PC-9 (cell line): ENCODE data around the gene PKN2. TPM values are rescaled to one million over a fixed set of nuclear protein-coding genes. Genes with fewer than 3 reads are reported as not detected.

Experiments used
- BruUV-seq: library from RNA; stranded (reverse); fragments of 400-500 nt; replicated peaks from 2 replicates; lab custom pipeline; 2021; lab: Mats Ljungman, UMichigan
- CTCF ChIA-PET: fragments of 300-600 bp; sonication (Branson Sonifier 250); formaldehyde crosslinking; loops from one replicate; lab custom pipeline; 2022; ENCODE audit warnings: antibody characterized with exemption; lab: Charles Lee
- POLR2A ChIA-PET: fragments of 300-600 bp; sonication (Branson Sonifier 250); formaldehyde crosslinking; loops from one replicate; lab custom pipeline; 2022; ENCODE audit warnings: antibody characterized with exemption; ENCODE audit not compliant: unreplicated experiment; lab: Charles Lee
- DNase-seq, 2 experiments: peaks; one replicate each; pipeline versions ENCODE4 v3.0.0 to v3.0.0-alpha.2; 2015 to 2022; ENCODE audit warnings: mixed read lengths in 1 of 2
- H2AFZ ChIP-seq: fragments of 200-600 bp; sonication (generic); 2 replicates; pipeline ENCODE4 v1.8.1; 2017; ENCODE audit warnings: antibody characterized with exemption
- H3F3A ChIP-seq: fragments of 200-600 bp; sonication (generic); 2 replicates; pipeline ENCODE4 v1.8.1; 2017; ENCODE audit warnings: antibody characterized with exemption, mild to moderate bottlenecking, low read depth; ENCODE audit not compliant: insufficient read depth
- H3K27ac ChIP-seq: fragments of 200-600 bp; sonication (generic); 2 replicates; pipeline ENCODE4 v1.6.1; 2016; ENCODE audit warnings: mixed run types
- H3K27me3 ChIP-seq: fragments of 200-600 bp; sonication (generic); 2 replicates; pipeline ENCODE4 v1.6.1; 2016; ENCODE audit warnings: low read depth, mixed run types; ENCODE audit not compliant: insufficient read depth
- H3K36me3 ChIP-seq: fragments of 200-600 bp; sonication (generic); 2 replicates; pipeline ENCODE4 v1.6.1; 2016; ENCODE audit warnings: low read depth, mixed run types
- H3K4me1 ChIP-seq: fragments of 200-600 bp; sonication (generic); replicated peaks from 2 replicates; pipeline ENCODE4 v1.6.1; 2016; ENCODE audit warnings: mixed run types; ENCODE audit not compliant: insufficient read depth
- H3K4me2 ChIP-seq: fragments of 200-600 bp; sonication (generic); 2 replicates; pipeline ENCODE4 v1.6.1; 2017; ENCODE audit warnings: mixed run types
- H3K4me3 ChIP-seq: fragments of 200-600 bp; sonication (generic); 2 replicates; pipeline ENCODE4 v1.6.1; 2016; ENCODE audit warnings: mixed run types
- H3K79me2 ChIP-seq: fragments of 200-600 bp; sonication (generic); 2 replicates; pipeline ENCODE4 v1.6.1; 2017; ENCODE audit warnings: low read depth, mixed run types
- H3K9me2 ChIP-seq: fragments of 200-600 bp; sonication (generic); 2 replicates; pipeline ENCODE4 v1.8.1; 2017; ENCODE audit warnings: mild to moderate bottlenecking; ENCODE audit not compliant: insufficient read depth
- H3K9me3 ChIP-seq: fragments of 200-600 bp; sonication (generic); 2 replicates; pipeline ENCODE4 v1.8.1; 2016; ENCODE audit warnings: low read depth; ENCODE audit not compliant: insufficient read depth
- H4K20me1 ChIP-seq: fragments of 200-600 bp; sonication (generic); 2 replicates; pipeline ENCODE4 v1.8.1; 2017; ENCODE audit not compliant: insufficient read depth
- CTCF ChIP-seq: fragments of 200-600 bp; sonication (generic); conservative IDR thresholded peaks from 2 replicates; pipeline ENCODE4 v1.6.1; 2017; ENCODE audit warnings: mixed run types, antibody characterized with exemption, mild to moderate bottlenecking, moderate library complexity
- EZH2 ChIP-seq: fragments of 200-600 bp; sonication (generic); IDR thresholded peaks from 2 replicates; pipeline ENCODE4 v1.8.0; 2017; ENCODE audit warnings: antibody characterized with exemption, low read depth
- intact Hi-C: fragments of 100-400 bp; cut with micrococcal nuclease; formaldehyde crosslinking; loops from one replicate; pipeline ENCODE4 v1.10.0; 2022; ENCODE audit not compliant: unreplicated experiment
- total RNA-seq: library from RNA; stranded (reverse); gene quantifications from 2 replicates; pipeline ENCODE4 v1.2.3, GENCODE V29; 2021

The PKN2 gene
- total RNA-seq, 1 experiment from 2014 or later, result 79.3 TPM

DNA sequence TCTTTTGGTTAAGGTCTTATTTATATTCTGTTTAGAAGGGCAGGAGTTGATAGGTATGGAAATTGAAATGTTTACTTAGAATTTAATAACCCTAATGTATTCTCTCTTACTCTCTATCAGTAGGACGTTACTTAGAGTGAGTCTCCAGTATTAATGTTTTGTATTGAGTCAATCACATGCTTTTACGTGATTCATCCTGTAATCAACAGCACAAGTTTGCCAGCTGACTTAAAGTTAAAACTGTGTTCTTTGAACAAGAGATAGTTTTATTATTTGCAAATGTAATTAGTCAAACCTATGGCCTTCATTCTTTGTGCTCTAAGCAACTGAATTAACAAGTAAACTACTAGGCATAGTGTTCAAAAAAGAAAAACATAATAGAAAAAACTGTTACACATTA is 57.3 kb downstream of the PKN2 start:
- no peaks in the 10 kb centered on the region for H3F3A ChIP-seq
- no peak overlapping the region for H2AFZ ChIP-seq
- no peaks in the 10 kb centered on the region for H3K27me3 ChIP-seq
- peaks cover 37% of the 10 kb centered on the region; the same call in 1 of the 2 replicates for H3K36me3 ChIP-seq
- POLR2A ChIA-PET, result no interaction called here
- H3K9me3 ChIP-seq, result no peaks in the 10 kb centered on the region
- no TSS peak for BruUV-seq
- H3K9me2 ChIP-seq, result 0 out of 2 replicates have a peak, but pooled peaks cover 3% of the 10 kb centered on the region
- H4K20me1 ChIP-seq, result peaks cover 5% of the 10 kb centered on the region; the same call in 1 of the 2 replicates
- no peaks in the 10 kb centered on the region for H3K4me1 ChIP-seq
- DNase-seq, result no peak
- no peak for TF ChIP-seq CTCF
- TF ChIP-seq EZH2, result no peak
- CTCF ChIA-PET, result no interaction called here
- no peak overlapping the region for H3K27ac ChIP-seq
- no peak overlapping the region for H3K4me3 ChIP-seq
- intact Hi-C loops, result no loop called here
- peaks cover 45% of the 10 kb centered on the region for H3K79me2 ChIP-seq
- H3K4me2 ChIP-seq, result no peak overlapping the region

- H3K27ac ChIP-seq, result no peak overlapping the region
- intact Hi-C loops, result no loop called here
- H3K4me1 ChIP-seq, result no peaks in the 10 kb centered on the region
- H3K79me2 ChIP-seq, result peaks cover 37% of the 10 kb centered on the region
- no peak overlapping the region for H3K4me3 ChIP-seq
- no peak for DNase-seq
- H3K4me2 ChIP-seq, result no peak overlapping the region
- ChIA-PET CTCF (no interaction called here), POLR2A (no interaction called here)
- H2AFZ ChIP-seq, result no peak overlapping the region
- H3K9me3 ChIP-seq, result no peaks in the 10 kb centered on the region
- 0 out of 2 replicates have a peak, but pooled peaks cover 3% of the 10 kb centered on the region for H3K9me2 ChIP-seq
- TF ChIP-seq EZH2 (no peak), CTCF (no peak)
- H4K20me1 ChIP-seq, result peaks cover 5% of the 10 kb centered on the region; the same call in 1 of the 2 replicates
- H3K27me3 ChIP-seq, result no peaks in the 10 kb centered on the region
- peaks cover 36% of the 10 kb centered on the region; the same call in 1 of the 2 replicates for H3K36me3 ChIP-seq
- BruUV-seq, result no TSS peak
- H3F3A ChIP-seq, result no peaks in the 10 kb centered on the region
Measured at GRCh38 chr1:88742531-88742930, 58.5 kb downstream of the PKN2 start.

DNA sequence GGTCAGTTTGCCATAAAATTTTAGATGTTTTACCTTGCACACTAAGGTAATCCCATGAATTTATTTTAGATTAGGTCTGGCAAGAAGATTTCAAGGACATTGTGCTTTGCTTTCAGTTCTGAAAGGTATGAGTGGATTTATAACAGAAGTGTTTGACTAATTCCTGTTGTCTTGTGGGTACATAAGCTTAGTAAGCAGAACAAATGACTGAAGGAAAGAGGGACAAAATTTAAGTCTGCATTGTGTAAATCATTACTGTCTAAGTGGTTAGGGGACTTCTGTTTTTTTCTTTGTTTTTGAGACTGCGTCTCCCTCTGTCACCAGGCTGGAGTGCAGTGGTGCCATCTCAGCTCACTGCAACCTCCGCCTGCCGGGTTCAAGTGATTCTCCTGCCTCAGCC is 60.1 kb downstream of the PKN2 start:
- intact Hi-C loops, result no loop called here
- Histone ChIP-seq H3K36me3 (peaks cover 35% of the 10 kb centered on the region; the same call in 1 of the 2 replicates), H3K4me3 (no peak overlapping the region), H3K79me2 (peaks cover 21% of the 10 kb centered on the region), H3K27me3 (no peaks in the 10 kb centered on the region), H4K20me1 (no peaks in the 10 kb centered on the region), H3K9me3 (no peaks in the 10 kb centered on the region), H3K27ac (no peak overlapping the region), H3K9me2 (0 out of 2 replicates have a peak, but pooled peaks cover 3% of the 10 kb centered on the region), H3F3A (no peaks in the 10 kb centered on the region), H2AFZ (no peak overlapping the region), H3K4me2 (no peak overlapping the region), H3K4me1 (no peaks in the 10 kb centered on the region)
- ChIA-PET POLR2A (no interaction called here), CTCF (no interaction called here)
- BruUV-seq, result no TSS peak
- TF ChIP-seq EZH2, result no peak
- no peak for TF ChIP-seq CTCF
- DNase-seq, result no peak
